Glutamatergic neuron (in vitro differentiated cells): ENCODE measurements around the gene PRKG1. TPM values are rescaled to one million over a fixed set of nuclear protein-coding genes. Genes with fewer than 3 reads are reported as not detected.

Experiments used
- DNase-seq: peaks from one replicate; pipeline ENCODE4 v3.0.0; 2022
- H3K27ac Mint-ChIP-seq: one replicate; pipeline ENCODE4 v1.8.0; 2020; ENCODE audit warnings: mild to moderate bottlenecking, mixed read lengths, inconsistent platforms; ENCODE audit not compliant: unreplicated experiment
- H3K27me3 Mint-ChIP-seq: one replicate; pipeline ENCODE4 v1.8.0; 2020; ENCODE audit warnings: mild to moderate bottlenecking, moderate library complexity, mixed read lengths, inconsistent platforms; ENCODE audit not compliant: unreplicated experiment
- H3K36me3 Mint-ChIP-seq: one replicate; pipeline ENCODE4 v1.8.0; 2020; ENCODE audit warnings: mild to moderate bottlenecking, mixed read lengths, inconsistent platforms; ENCODE audit not compliant: unreplicated experiment
- H3K4me1 Mint-ChIP-seq: one replicate; pipeline ENCODE4 v1.8.0; 2020; ENCODE audit warnings: mild to moderate bottlenecking, low read depth, mixed read lengths, inconsistent platforms; ENCODE audit not compliant: unreplicated experiment
- H3K4me3 Mint-ChIP-seq: one replicate; pipeline ENCODE4 v1.8.0; 2020; ENCODE audit warnings: mild to moderate bottlenecking, mixed read lengths, inconsistent platforms; ENCODE audit not compliant: unreplicated experiment
- H3K9me3 Mint-ChIP-seq: one replicate; pipeline ENCODE4 v1.8.0; 2020; ENCODE audit warnings: mild to moderate bottlenecking, moderate library complexity, mixed read lengths, inconsistent platforms; ENCODE audit not compliant: unreplicated experiment
- CTCF ChIP-seq: fragments of 200-600 bp; sonication (generic); IDR thresholded peaks from one replicate; pipeline ENCODE4 v1.5.0; 2021; ENCODE audit not compliant: partially characterized antibody, unreplicated experiment
- total RNA-seq: library from RNA; stranded (reverse); fragmentation: NEBNext Ultra II Directional; extraction: Animal tissue kit (Norgen Biotek cat#: 25700); gene quantifications from one replicate; pipeline ENCODE4 v1.2.1, GENCODE V29; 2021; ENCODE audit not compliant: unreplicated experiment

PRKG1 gene
- total RNA-seq, 1 donor from 2014 or later = 52.7 TPM

GRCh38 chr10:51765284-51765971 is 691.1 kb downstream of the PRKG1 start:
- TF ChIP-seq CTCF = no peak
- Mint-ChIP-seq H3K9me3 (peaks cover 2% of the 10 kb centered on the region), H3K36me3 (peaks cover 8% of the 10 kb centered on the region), H3K4me1 (peaks cover 12% of the 10 kb centered on the region), H3K27me3 (no peaks in the 10 kb centered on the region), H3K27ac (no peak overlapping the region), H3K4me3 (no peak overlapping the region)
- no peak for DNase-seq

GRCh38 chr10:51766423-51767102 is 692.3 kb downstream of the PRKG1 start:
- Mint-ChIP-seq H3K4me3 (no peak overlapping the region), H3K27ac (no peak overlapping the region), H3K9me3 (peaks cover 2% of the 10 kb centered on the region), H3K36me3 (peaks cover 8% of the 10 kb centered on the region), H3K27me3 (no peaks in the 10 kb centered on the region), H3K4me1 (peaks cover 12% of the 10 kb centered on the region)
- no peak for TF ChIP-seq CTCF
- DNase-seq = no peak

- DNase-seq = no peak
- H3K27ac Mint-ChIP-seq = peak overlapping the region; percentile 29
- H3K9me3 Mint-ChIP-seq = peaks cover 2% of the 10 kb centered on the region
- peaks cover 8% of the 10 kb centered on the region for H3K36me3 Mint-ChIP-seq
- H3K4me3 Mint-ChIP-seq = no peak overlapping the region
- H3K4me1 Mint-ChIP-seq = peaks cover 12% of the 10 kb centered on the region
- H3K27me3 Mint-ChIP-seq = no peaks in the 10 kb centered on the region
- TF ChIP-seq CTCF = no peak
Measured at GRCh38 chr10:51767103-51767763, 692.9 kb downstream of the PRKG1 start.

GRCh38 chr10:51768886-51769465 is 694.7 kb downstream of the PRKG1 start:
- Mint-ChIP-seq H3K27me3 (no peaks in the 10 kb centered on the region), H3K27ac (peak overlapping the region; percentile 72), H3K9me3 (peaks cover 2% of the 10 kb centered on the region), H3K36me3 (peaks cover 8% of the 10 kb centered on the region), H3K4me3 (no peak overlapping the region), H3K4me1 (peaks cover 12% of the 10 kb centered on the region)
- no peak for DNase-seq
- no peak for TF ChIP-seq CTCF

- Mint-ChIP-seq H3K4me1 (peaks cover 12% of the 10 kb centered on the region), H3K27ac (no peak overlapping the region), H3K4me3 (no peak overlapping the region), H3K36me3 (peaks cover 8% of the 10 kb centered on the region), H3K9me3 (peaks cover 2% of the 10 kb centered on the region), H3K27me3 (no peaks in the 10 kb centered on the region)
- no peak for TF ChIP-seq CTCF
- no peak for DNase-seq
Measured at GRCh38 chr10:51770709-51771108, 696.4 kb downstream of the PRKG1 start.
